H9 (cell line): ENCODE measurements around the gene BLACAT1. TPM values are rescaled to one million over a fixed set of nuclear protein-coding genes. Genes with fewer than 3 reads are reported as not detected.

Experiments
- DNase-seq: peaks from one replicate; pipeline ENCODE4 v3.0.0-alpha.2; 2017
- H2AFZ ChIP-seq: one replicate; pipeline ENCODE4 v1.6.1; 2013; ENCODE audit warnings: mild to moderate bottlenecking, low read length, control low read depth, moderate library complexity
- H2AK5ac ChIP-seq: 2 replicates; pipeline ENCODE4 v1.6.1; 2013; ENCODE audit warnings: low read length, control low read depth, mixed read lengths; ENCODE audit not compliant: insufficient read length
- H2BK120ac ChIP-seq: one replicate; pipeline ENCODE4 v1.6.1; 2013; ENCODE audit warnings: low read depth, mild to moderate bottlenecking, low read length, control low read depth, inconsistent platforms; ENCODE audit not compliant: poor library complexity, severe bottlenecking
- H2BK12ac ChIP-seq: 2 replicates; pipeline ENCODE4 v1.6.1; 2013; ENCODE audit warnings: low read length, control low read depth, mixed read lengths, low read depth; ENCODE audit not compliant: insufficient read length
- H2BK15ac ChIP-seq: 2 replicates; pipeline ENCODE4 v1.6.1; 2013; ENCODE audit warnings: low read depth, low read length, control low read depth
- H2BK20ac ChIP-seq: one replicate; pipeline ENCODE4 v1.6.1; 2013; ENCODE audit warnings: low read depth, mild to moderate bottlenecking, low read length, control low read depth, inconsistent platforms; ENCODE audit not compliant: poor library complexity, severe bottlenecking
- H2BK5ac ChIP-seq: 2 replicates; pipeline ENCODE4 v1.6.1; 2013; ENCODE audit warnings: low read length, control low read depth, mixed read lengths; ENCODE audit not compliant: insufficient read length
- H3K14ac ChIP-seq: 2 replicates; pipeline ENCODE4 v1.6.1; 2013; ENCODE audit warnings: low read length, control low read depth; ENCODE audit not compliant: insufficient read depth
- H3K18ac ChIP-seq: 2 replicates; pipeline ENCODE4 v1.6.1; 2013; ENCODE audit warnings: low read depth, mild to moderate bottlenecking, mixed read lengths, low read length, control low read depth; ENCODE audit not compliant: insufficient read length
- H3K23ac ChIP-seq: 2 replicates; pipeline ENCODE4 v1.6.1; 2013; ENCODE audit warnings: low read length, control low read depth, mixed read lengths, low read depth; ENCODE audit not compliant: insufficient read length
- H3K23me2 ChIP-seq: 2 replicates; pipeline ENCODE4 v1.6.1; 2013; ENCODE audit warnings: low read depth, mild to moderate bottlenecking, mixed read lengths, low read length, control low read depth; ENCODE audit not compliant: insufficient read length, poor library complexity, severe bottlenecking
- H3K27ac ChIP-seq: 2 replicates; pipeline ENCODE4 v1.5.1; 2013; ENCODE audit warnings: low read length, control low read depth, mixed read lengths, low read depth; ENCODE audit not compliant: insufficient read length
- H3K27me3 ChIP-seq: 2 replicates; pipeline ENCODE4 v1.6.1; 2013; ENCODE audit warnings: low read length, control low read depth, inconsistent platforms; ENCODE audit not compliant: insufficient read depth
- H3K4ac ChIP-seq: 2 replicates; pipeline ENCODE4 v1.6.1; 2013; ENCODE audit warnings: low read depth, mild to moderate bottlenecking, control low read depth, inconsistent platforms, low read length, moderate library complexity
- H3K4me1 ChIP-seq: 2 replicates; pipeline ENCODE4 v1.6.1; 2013; ENCODE audit warnings: low read length, control low read depth, inconsistent platforms; ENCODE audit not compliant: insufficient read depth
- H3K4me2 ChIP-seq: 2 replicates; pipeline ENCODE4 v1.6.1; 2013; ENCODE audit warnings: low read length, control low read depth, mixed read lengths; ENCODE audit not compliant: insufficient read length, insufficient read depth
- H3K56ac ChIP-seq: 2 replicates; pipeline ENCODE4 v1.6.1; 2013; ENCODE audit warnings: low read depth, mild to moderate bottlenecking, mixed read lengths, low read length, control low read depth; ENCODE audit not compliant: insufficient read length
- H3K79me1 ChIP-seq: 2 replicates; pipeline ENCODE4 v1.6.1; 2013; ENCODE audit warnings: low read depth, mild to moderate bottlenecking, moderate library complexity, low read length, control low read depth, inconsistent platforms; ENCODE audit not compliant: insufficient read depth, poor library complexity, severe bottlenecking
- H3K79me2 ChIP-seq: 2 replicates; pipeline ENCODE4 v1.6.1; 2013; ENCODE audit warnings: low read length, control low read depth, inconsistent platforms; ENCODE audit not compliant: insufficient read depth
- H3K9ac ChIP-seq: 2 replicates; pipeline ENCODE4 v1.6.1; 2013; ENCODE audit warnings: low read length, control low read depth, mixed read lengths; ENCODE audit not compliant: insufficient read length; ENCODE audit errors: extremely low read depth
- H3K9me3 ChIP-seq: one replicate; pipeline ENCODE4 v1.6.1; 2013; ENCODE audit warnings: low read depth, low read length, inconsistent platforms; ENCODE audit not compliant: control insufficient read depth
- H3T11ph ChIP-seq: one replicate; pipeline ENCODE4 v1.6.1; 2013; ENCODE audit warnings: mild to moderate bottlenecking, low read length, control low read depth, inconsistent platforms
- H4K20me1 ChIP-seq: one replicate; pipeline ENCODE4 v1.6.1; 2013; ENCODE audit not compliant: control insufficient read depth, insufficient read length, insufficient read depth
- H4K5ac ChIP-seq: 2 replicates; pipeline ENCODE4 v1.6.1; 2013; ENCODE audit warnings: low read depth, mild to moderate bottlenecking, mixed read lengths, low read length, control low read depth; ENCODE audit not compliant: insufficient read length
- H4K8ac ChIP-seq: replicated peaks from 2 replicates; pipeline ENCODE4 v1.6.1; 2013; ENCODE audit warnings: low read length, control low read depth, mixed read lengths, low read depth; ENCODE audit not compliant: insufficient read length
- H4K91ac ChIP-seq: 2 replicates; pipeline ENCODE4 v1.6.1; 2013; ENCODE audit warnings: low read depth, mild to moderate bottlenecking, moderate library complexity, mixed read lengths, low read length, control low read depth; ENCODE audit not compliant: insufficient read length
- H3K27ac Mint-ChIP-seq, 3 experiments: 2 replicates in 2 of 3; 3 replicates in 1 of 3; pipeline ENCODE4 v1.8.0; 2020 to 2021; ENCODE audit warnings: mixed read lengths in 3 of 3, mild to moderate bottlenecking in 1 of 3, moderate library complexity in 1 of 3
- H3K27me3 Mint-ChIP-seq: 2 replicates; pipeline ENCODE4 v1.8.0; 2021; ENCODE audit warnings: low read depth, mild to moderate bottlenecking, moderate library complexity, mixed read lengths
- H3K36me3 Mint-ChIP-seq, 3 experiments: 2 replicates in 2 of 3; 3 replicates in 1 of 3; pipeline ENCODE4 v1.8.0; 2020 to 2021; ENCODE audit warnings: low read depth in 3 of 3, mixed read lengths in 3 of 3; ENCODE audit not compliant: insufficient read depth in 1 of 3
- H3K4me1 Mint-ChIP-seq, 2 experiments: 2 replicates each; pipeline ENCODE4 v1.8.0; 2020; ENCODE audit warnings: mixed read lengths in 2 of 2
- H3K4me3 Mint-ChIP-seq, 2 experiments: 2 replicates in 1 of 2; 3 replicates in 1 of 2; pipeline ENCODE4 v1.8.0; 2020 to 2021; ENCODE audit warnings: mild to moderate bottlenecking in 2 of 2, mixed read lengths in 2 of 2, moderate library complexity in 1 of 2
- H3K9me3 Mint-ChIP-seq, 2 experiments: 2 replicates in 1 of 2; 3 replicates in 1 of 2; pipeline ENCODE4 v1.8.0; 2020; ENCODE audit warnings: mild to moderate bottlenecking in 2 of 2, mixed read lengths in 2 of 2, moderate library complexity in 1 of 2
- CTCF ChIP-seq: fragments of 200-600 bp; sonication (generic); conservative IDR thresholded peaks from 3 replicates; pipeline ENCODE4 v1.8.0; 2021; ENCODE audit warnings: antibody characterized with exemption, mild to moderate bottlenecking
- WGBS: extraction: QIAGEN DNeasy Blood & Tissue Kit; methylation state at CpG from one replicate; pipeline ENCODE4 v1.1.7; 2013; ENCODE audit warnings: missing lambda C conversion rate, low lambda C conversion rate, mixed read lengths; ENCODE audit not compliant: insufficient read length; ENCODE audit errors: extremely low coverage; 5-methylcytosine and 5-hydroxymethylcytosine counted together
- total RNA-seq: library from RNA; stranded (reverse); gene quantifications from 2 replicates; pipeline ENCODE4 v1.2.1, GENCODE V29; 2021

Gene BLACAT1
- total RNA-seq, 1 experiment from 2014 or later, result 4.0 TPM

DNA sequence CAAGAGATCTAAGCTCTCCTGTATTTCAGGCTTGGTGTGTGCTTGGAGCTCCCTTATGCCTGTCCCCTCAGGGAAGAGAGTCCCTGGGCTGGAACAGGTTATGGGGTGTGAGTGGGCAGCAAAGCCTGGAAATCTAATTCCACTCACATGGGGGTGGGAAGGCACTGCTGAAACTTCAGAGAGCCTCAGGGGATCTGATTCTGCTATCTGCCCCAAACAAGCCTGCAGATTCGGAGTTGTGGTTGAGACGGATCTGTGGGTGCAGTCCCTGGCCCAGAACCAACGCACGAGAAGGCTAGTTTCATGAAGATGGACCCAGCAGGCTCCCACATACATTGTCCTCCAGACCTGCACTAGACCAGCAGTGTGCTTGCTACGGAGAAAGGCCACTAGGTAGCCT lies 2.9 kb downstream of the BLACAT1 start:
- H3K4me1 ChIP-seq, result peaks cover 25% of the 10 kb centered on the region
- no peak overlapping the region for H3K9ac ChIP-seq
- Mint-ChIP-seq H3K27ac (no peak overlapping the region), H3K36me3 (peaks cover 10 to 23% (median 11%) of the 10 kb centered on the region in 3 experiments), H3K9me3 (no peaks in the 10 kb centered on the region), H3K4me1 (peaks cover 68 to 71% of the 10 kb centered on the region in 2 experiments), H3K27me3 (peaks cover 21% of the 10 kb centered on the region), H3K4me3 (0 out of 5 replicates have a peak overlapping the region, but pooled peaks of 1 of the 2 experiments have one; percentile 15)
- H3K27ac ChIP-seq, result no peak overlapping the region
- H3K27me3 ChIP-seq, result no peaks in the 10 kb centered on the region; the same call in 1 of the 2 replicates
- no peak overlapping the region for H2BK20ac ChIP-seq
- H3K4ac ChIP-seq, result no peak overlapping the region
- H3K18ac ChIP-seq, result no peak overlapping the region
- no peak overlapping the region for H2BK120ac ChIP-seq
- H4K8ac ChIP-seq, result no peak overlapping the region
- WGBS, result no CpG with 5 or more reads among the region's 5 CpGs
- H3T11ph ChIP-seq, result no peak overlapping the region
- H4K20me1 ChIP-seq, result no peaks in the 10 kb centered on the region
- no peak overlapping the region for H2AK5ac ChIP-seq
- no peak overlapping the region for H2BK5ac ChIP-seq
- no peak for DNase-seq
- H2BK12ac ChIP-seq, result no peak overlapping the region
- no peak overlapping the region for H4K91ac ChIP-seq
- no peak overlapping the region for H4K5ac ChIP-seq
- no peak overlapping the region for H3K14ac ChIP-seq
- H3K4me2 ChIP-seq, result no peak overlapping the region
- no peaks in the 10 kb centered on the region for H3K9me3 ChIP-seq
- no peak overlapping the region for H3K23ac ChIP-seq
- no peak overlapping the region for H2BK15ac ChIP-seq
- peaks cover 3% of the 10 kb centered on the region for H3K79me1 ChIP-seq
- H2AFZ ChIP-seq, result no peak overlapping the region
- TF ChIP-seq CTCF, result no peak
- H3K79me2 ChIP-seq, result no peaks in the 10 kb centered on the region
- H3K23me2 ChIP-seq, result peaks cover 35% of the 10 kb centered on the region
- no peak overlapping the region for H3K56ac ChIP-seq
